ENCODE data around the gene KMT2A.

DNA sequence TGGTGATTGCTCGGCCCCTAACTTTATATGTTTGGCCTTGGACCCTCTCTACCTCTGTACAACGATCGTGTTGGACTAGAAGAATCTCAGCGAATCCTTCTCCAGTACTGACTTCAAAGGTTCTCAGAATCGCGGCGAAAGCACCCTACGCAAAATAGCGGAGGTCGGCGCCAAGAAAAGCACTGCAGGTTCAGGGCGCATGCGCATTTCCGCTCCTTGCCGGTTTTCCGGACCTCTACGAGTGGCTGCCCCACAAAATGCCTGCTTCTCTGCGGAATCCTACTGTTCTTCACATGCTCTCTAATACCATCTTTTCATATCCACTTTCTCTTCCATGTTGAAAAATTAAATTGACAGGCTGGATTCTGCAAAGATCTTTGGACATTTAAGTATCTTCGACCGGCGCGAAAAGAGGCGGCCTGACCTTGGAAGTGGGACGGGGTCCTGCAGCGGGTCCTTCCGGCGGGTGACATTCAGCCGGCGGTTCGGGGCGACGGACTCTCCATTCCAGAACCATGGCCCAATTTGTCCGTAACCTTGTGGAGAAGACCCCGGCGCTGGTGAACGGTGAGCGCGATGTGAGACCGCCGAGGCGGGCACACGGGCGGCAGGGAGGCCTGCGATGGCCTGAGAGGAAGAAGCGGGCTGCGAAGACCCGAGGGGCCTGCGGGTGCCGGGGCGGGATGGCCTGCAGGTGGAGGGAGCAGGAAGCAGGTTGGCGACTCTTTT is 35.0 kb upstream of the KMT2A start, which contains the start of gene ATP5MG:
- TF ChIP-seq CTCF (IDR thresholded peaks at IDR 0.05) = peak; percentile 20
- TF ChIP-seq EZH2phosphoT487 (IDR thresholded peaks at IDR 0.05) = no peak
